K562 (cell line): Measurements from ENCODE around the gene VDR. TPM values are rescaled to one million over a fixed set of nuclear protein-coding genes. Genes with fewer than 3 reads are reported as not detected.

Experiments
- ATAC-seq: fragments of 200-7000 bp; cut with Tn5 transposase; 3 replicates; pipeline ENCODE4 v1.9.1; 2020; ENCODE audit warnings: moderate library complexity
- BruUV-seq: library from RNA; stranded (reverse); fragments of 400-500 nt; replicated peaks from 2 replicates; lab custom pipeline; 2021; lab: Mats Ljungman, UMichigan
- CTCF ChIA-PET: fragments of 300-600 bp; formaldehyde crosslinking; extraction: SDS; loops from one replicate; lab custom pipeline; 2021; ENCODE audit warnings: low intra/inter-chr PET ratio; lab: Yijun Ruan, JAX
- POLR2A ChIA-PET: fragments of 300-600, 350-650 bp; sonication (Branson Sonifier 250); formaldehyde crosslinking; extraction: SDS; loops from one replicate; lab custom pipeline; 2021; ENCODE audit warnings: antibody characterized with exemption, inconsistent platforms; lab: Yijun Ruan, JAX
- DNase-seq, 4 experiments: peaks; one replicate each; pipeline versions ENCODE4 v3.0.0 to v3.0.0-alpha.2; 2011 to 2018; ENCODE audit warnings: low spot score in 3 of 4, mixed read lengths in 3 of 4; ENCODE audit errors: extremely low read depth in 1 of 4
- FAIRE-seq: peaks from 2 replicates; lab custom pipeline; 2011; peaks lifted over from hg19 to GRCh38; lab: Jason Lieb, UNC
- H2AFZ ChIP-seq: 2 replicates; pipeline ENCODE4 v1.6.0; 2011; ENCODE audit warnings: low read depth, low read length, control low read depth, inconsistent platforms
- H3K27ac ChIP-seq: fragments of 200-600 bp; 3 replicates; pipeline ENCODE4 v1.8.0; 2011; ENCODE audit warnings: low read depth, mild to moderate bottlenecking, control low read depth, inconsistent platforms, low read length, moderate library complexity, mixed read lengths; ENCODE audit errors: extremely low read depth
- H3K27me3 ChIP-seq, 2 experiments: fragments of 300-600 bp in 1 of 2; 2 replicates in 1 of 2; 3 replicates in 1 of 2; pipeline versions ENCODE4 v1.6.0 to v1.8.0; 2011; ENCODE audit warnings: inconsistent platforms in 2 of 2, low read length in 2 of 2, mild to moderate bottlenecking in 1 of 2, mixed read lengths in 1 of 2, moderate library complexity in 1 of 2; ENCODE audit not compliant: control insufficient read depth in 2 of 2, insufficient read depth in 2 of 2
- H3K36me3 ChIP-seq: fragments of 300-600 bp; 3 replicates; pipeline ENCODE4 v1.8.0; 2011; ENCODE audit warnings: mild to moderate bottlenecking, low read length, inconsistent platforms; ENCODE audit not compliant: control insufficient read depth, insufficient read depth
- H3K4me1 ChIP-seq, 2 experiments: fragments of 200-600 bp in 1 of 2; replicated peaks in 1 of 2; 2 replicates in 1 of 2; 3 replicates in 1 of 2; pipeline versions ENCODE4 v1.5.1 to v1.8.0; 2011; ENCODE audit warnings: inconsistent platforms in 2 of 2, low read length in 2 of 2, mild to moderate bottlenecking in 1 of 2, mixed read lengths in 1 of 2, moderate library complexity in 1 of 2; ENCODE audit not compliant: control insufficient read depth in 2 of 2, insufficient read depth in 2 of 2
- H3K4me2 ChIP-seq: 2 replicates; pipeline ENCODE4 v1.6.1; 2011; ENCODE audit warnings: low read length, control low read depth, inconsistent platforms, mixed read lengths; ENCODE audit not compliant: insufficient read depth
- H3K4me3 ChIP-seq: fragments of 200-600 bp; sonication (generic), shearing (Covaris generic); 2 replicates; pipeline ENCODE4 v1.5.1; 2016; ENCODE audit warnings: control low read depth, inconsistent platforms
- H3K79me2 ChIP-seq: fragments of 200-600 bp; 3 replicates; pipeline ENCODE4 v1.8.0; 2011; ENCODE audit warnings: low read length, inconsistent platforms; ENCODE audit not compliant: control insufficient read depth, insufficient read depth
- H3K9ac ChIP-seq, 2 experiments: 2 replicates each; pipeline versions ENCODE4 v1.6.0 to v1.6.1; 2011; ENCODE audit warnings: low read depth in 2 of 2, low read length in 2 of 2, control low read depth in 1 of 2, inconsistent platforms in 1 of 2, mild to moderate bottlenecking in 1 of 2, mixed read lengths in 1 of 2; ENCODE audit not compliant: insufficient read depth in 1 of 2
- H3K9me1 ChIP-seq: one replicate; pipeline ENCODE4 v1.6.0; 2011; ENCODE audit warnings: inconsistent platforms, mild to moderate bottlenecking, low read length, moderate library complexity; ENCODE audit not compliant: control insufficient read depth, insufficient read depth
- H3K9me3 ChIP-seq: replicated peaks from 2 replicates; pipeline ENCODE4 v1.5.1; 2011; ENCODE audit warnings: low read depth, low read length, inconsistent platforms; ENCODE audit not compliant: control insufficient read depth, insufficient read depth
- H4K20me1 ChIP-seq: replicated peaks from 2 replicates; pipeline ENCODE4 v1.6.1; 2011; ENCODE audit warnings: low read length, inconsistent platforms, mixed read lengths; ENCODE audit not compliant: control insufficient read depth, insufficient read depth
- ARID3B ChIP-seq: fragments of 250-450 bp; sonication (Bioruptor Pico); IDR thresholded peaks from 2 replicates; pipeline ENCODE4 v1.4.0; 2020; ENCODE audit warnings: borderline replicate concordance
- GTF2F1 ChIP-seq: IDR thresholded peaks from 2 replicates; pipeline ENCODE4 v1.6.1; 2011; ENCODE audit warnings: low read depth, low read length, improper control_type of control experiment
- KLF16 ChIP-seq: IDR thresholded peaks from 2 replicates; pipeline ENCODE4 v1.6.1; 2016; ENCODE audit warnings: antibody characterized with exemption
- POLR2H ChIP-seq: IDR thresholded peaks from 2 replicates; pipeline ENCODE4 v1.6.1; 2016; ENCODE audit warnings: missing genetic modification characterization, low read depth, mild to moderate bottlenecking, control low read depth, missing compliant biosample characterization, moderate library complexity
- PTRF ChIP-seq: fragments of 450-650 bp; IDR thresholded peaks from 2 replicates; pipeline ENCODE4 v1.6.1; 2016; ENCODE audit warnings: mild to moderate bottlenecking, missing genetic modification characterization, missing compliant biosample characterization
- SRF ChIP-seq, 2 experiments: fragments of 250-450, 450-650 bp in 1 of 2; sonication (Bioruptor Pico) in 1 of 2; sonication (generic) in 1 of 2; formaldehyde crosslinking; IDR thresholded peaks; 2 replicates each; pipeline versions ENCODE4 v1.5.0 to v1.5.1; 2020 to 2022; ENCODE audit warnings: mild to moderate bottlenecking in 1 of 2, missing genetic modification reagents in 1 of 2
- ZBTB40 ChIP-seq, 2 experiments: fragments of 450-650 bp in 1 of 2; sonication (generic) in 1 of 2; formaldehyde crosslinking in 1 of 2; IDR thresholded peaks; 2 replicates each; pipeline versions ENCODE4 v1.7.1 to v1.9.0; 2016 to 2022; ENCODE audit warnings: inconsistent platforms in 1 of 2, mild to moderate bottlenecking in 1 of 2, missing genetic modification reagents in 1 of 2
- WGBS: fragments of 100-300 bp; shearing (Covaris generic); methylation state at CpG from one replicate; pipeline ENCODE4 v1.1.6; 2016; ENCODE audit warnings: low coverage, mixed read lengths; ENCODE audit not compliant: insufficient coverage; ENCODE audit errors: missing lambda C conversion rate; 5-methylcytosine and 5-hydroxymethylcytosine counted together
- in situ Hi-C: fragments of 300-500 bp; cut with MboI; formaldehyde crosslinking; loops from 4 replicates; pipeline ENCODE4 v1.15.0; 2018; ENCODE audit warnings: inconsistent platforms, mixed read lengths
- intact Hi-C: fragments of 100-400 bp; cut with micrococcal nuclease; formaldehyde crosslinking; loops from 2 replicates; pipeline ENCODE4 v1.14.2; 2022
- polyA plus RNA-seq, 8 experiments: library from polyadenylated mRNA; depleted of rRNA in 4 of 8; stranded (reverse) in 5 of 8; unstranded in 3 of 8; fragments of >200 nt; fragmentation: Nextera tagmentation in 2 of 8; fragmentation: Illumina TruSeq in 1 of 8; extraction: Ambion mirVana in 2 of 8; extraction: Trizol in 1 of 8; gene quantifications; 2 replicates each; pipeline versions ENCODE4 v1.2.1 to v1.2.3, GENCODE V29; 2011 to 2014; ENCODE audit warnings: inconsistent platforms in 1 of 8, missing spikeins in 1 of 8
- total RNA-seq, 7 experiments: library from RNA; depleted of rRNA in 6 of 7; stranded (reverse); fragments of >200 nt in 6 of 7; fragmentation: Illumina TruSeq in 2 of 7; extraction: Trizol in 2 of 7; gene quantifications; 2 replicates each; pipeline versions ENCODE4 v1.2.1 to v1.2.3, GENCODE V29; 2011 to 2021; ENCODE audit warnings: low replicate concordance in 1 of 7

VDR gene
- total and polyA plus RNA-seq, 9 of the 15 experiments (the other 6 are each of a cell fraction or from before 2014, with no cell fraction given), result 0.61 to 4.8 (median 2.0) TPM

GRCh38 chr12:47899466-47899865 is 5.3 kb downstream of the VDR start:
- BruUV-seq, result no TSS peak
- Histone ChIP-seq H3K27ac (no peak overlapping the region), H2AFZ (no peak overlapping the region), H3K4me2 (no peak overlapping the region), H3K4me3 (no peak overlapping the region), H3K9me3 (no peaks in the 10 kb centered on the region), H3K79me2 (no peaks in the 10 kb centered on the region), H3K9me1 (no peaks in the 10 kb centered on the region), H3K27me3 (peaks cover 0 to 18% of the 10 kb centered on the region in 2 experiments; a peak in 3 of 5 replicates), H4K20me1 (peaks cover 7% of the 10 kb centered on the region; the same call in 1 of the 2 replicates), H3K36me3 (no peaks in the 10 kb centered on the region), H3K4me1 (peaks cover 15 to 17% of the 10 kb centered on the region in 2 experiments), H3K9ac (no peak overlapping the region)
- WGBS, result 33% methylated on average over 5 of the region's 5 CpGs
- intact Hi-C loops (no loop called here), in situ Hi-C loops (no loop called here)
- POLR2A ChIA-PET, result interaction anchor here (0.5 to 1.2 kb wide), 4 partner anchors 8 to 381 kb away, joined by 3 to 5 read pairs (median 4); no protein-coding TSS in a partner anchor
- DNase-seq (no peak), ATAC-seq (no peak), FAIRE-seq (no peak)
- CTCF ChIA-PET, result no interaction called here
- TF ChIP-seq POLR2H (tag), result no peak
- no peak for TF ChIP-seq ZBTB40 (IDR thresholded peaks at IDR 0.05)
- no peak for TF ChIP-seq ZBTB40 (CRISPR knock-in tag; IDR thresholded peaks at IDR 0.05)
- no peak for TF ChIP-seq KLF16
- no peak for TF ChIP-seq GTF2F1
- no peak for TF ChIP-seq SRF (CRISPR knock-in tag; IDR thresholded peaks at IDR 0.05)
- no peak for TF ChIP-seq PTRF (tag)
- no peak for TF ChIP-seq ARID3B (CRISPR knock-in tag)
